PC-3 (cell line): Measurements from ENCODE around the gene TEX11.

Experiments
- CTCF ChIP-seq: fragments of 300-600 bp; sonication (generic); conservative IDR thresholded peaks from 2 replicates; pipeline ENCODE4 v1.5.1; 2017; ENCODE audit warnings: antibody characterized with exemption, low read depth, mild to moderate bottlenecking, low read length
- EZH2 ChIP-seq: fragments of 300-600 bp; sonication (generic); IDR thresholded peaks from one replicate; pipeline ENCODE4 v1.6.1; 2017; ENCODE audit warnings: antibody characterized with exemption, mild to moderate bottlenecking, low read length; ENCODE audit not compliant: unreplicated experiment
- EZH2phosphoT487 ChIP-seq: fragments of 300-600 bp; sonication (generic); IDR thresholded peaks from 2 replicates; pipeline ENCODE4 v1.6.1; 2018; ENCODE audit warnings: mild to moderate bottlenecking, antibody characterized with exemption, low read length, borderline replicate concordance

DNA sequence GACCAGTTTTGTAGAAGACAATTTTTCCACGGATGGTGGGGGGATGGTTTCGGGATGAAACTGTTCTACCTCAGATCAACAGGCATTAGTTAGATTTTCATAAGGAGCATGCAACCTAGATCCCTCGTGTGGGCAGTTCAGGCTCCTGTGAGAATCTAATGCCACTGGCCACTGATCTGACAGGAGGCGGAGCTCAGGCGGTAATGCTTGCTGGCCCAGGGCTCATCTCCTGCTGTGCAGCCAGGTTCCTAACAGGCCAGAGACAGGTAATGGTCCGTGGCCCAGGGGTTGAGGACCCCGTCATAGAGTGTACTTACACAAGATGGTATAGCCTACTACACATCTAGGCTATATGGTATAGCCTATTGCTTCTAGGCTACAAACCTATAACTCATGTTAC lies 7.0 kb downstream of the TEX11 start:
- TF ChIP-seq CTCF, result no peak
- TF ChIP-seq EZH2phosphoT487, result no peak
- TF ChIP-seq EZH2, result no peak
